SU-DHL-6 (cell line): Measurements from ENCODE around the gene PRR36.

Experiments
- H2AFZ ChIP-seq: fragments of 200-600 bp; sonication (generic); 2 replicates; pipeline ENCODE4 v1.6.1; 2014; ENCODE audit warnings: low read depth, mild to moderate bottlenecking, moderate library complexity, mixed read lengths, antibody characterized with exemption, low read length; ENCODE audit not compliant: severe bottlenecking
- H3F3A ChIP-seq: fragments of 200-600 bp; shearing (Covaris generic); 2 replicates; pipeline ENCODE4 v1.6.0; 2016; ENCODE audit warnings: antibody characterized with exemption, mild to moderate bottlenecking; ENCODE audit not compliant: insufficient read depth
- H3K27ac ChIP-seq: fragments of 200-600 bp; sonication (generic); 2 replicates; pipeline ENCODE4 v1.5.1; 2016; ENCODE audit warnings: low read depth, mild to moderate bottlenecking, low read length, moderate library complexity, mixed read lengths
- H3K27me3 ChIP-seq: fragments of 200-600 bp; sonication (generic), shearing (Covaris generic); 2 replicates; pipeline ENCODE4 v1.6.0; 2014; ENCODE audit warnings: mild to moderate bottlenecking, low read length
- H3K36me3 ChIP-seq: fragments of 200-600 bp; sonication (generic); 2 replicates; pipeline ENCODE4 v1.6.1; 2014; ENCODE audit warnings: mild to moderate bottlenecking, low read length, mixed read lengths
- H3K4me2 ChIP-seq: fragments of 300-600, 200-600 bp; shearing (Covaris generic), sonication (generic); 2 replicates; pipeline ENCODE4 v1.6.0; 2014; ENCODE audit warnings: low read length, low read depth, mild to moderate bottlenecking; ENCODE audit not compliant: poor library complexity, severe bottlenecking
- H3K4me3 ChIP-seq: fragments of 200-600 bp; sonication (generic); 2 replicates; pipeline ENCODE4 v1.5.1; 2014; ENCODE audit warnings: antibody characterized with exemption, low read length, mild to moderate bottlenecking, mixed read lengths; ENCODE audit not compliant: insufficient read depth, poor library complexity, severe bottlenecking
- H3K79me2 ChIP-seq: fragments of 200-600 bp; sonication (generic); 2 replicates; pipeline ENCODE4 v1.6.1; 2014; ENCODE audit warnings: mild to moderate bottlenecking, low read length, moderate library complexity; ENCODE audit not compliant: insufficient read depth
- H3K9ac ChIP-seq: fragments of 200-600 bp; sonication (generic); 2 replicates; pipeline ENCODE4 v1.7.0; 2014; ENCODE audit warnings: mild to moderate bottlenecking, low read length
- H3K9me2 ChIP-seq: fragments of 200-600 bp; sonication (generic); replicated peaks from 2 replicates; pipeline ENCODE4 v1.6.1; 2014; ENCODE audit warnings: low read length; ENCODE audit not compliant: insufficient read depth
- H3K9me3 ChIP-seq: fragments of 200-600 bp; sonication (generic); 2 replicates; pipeline ENCODE4 v1.6.1; 2014; ENCODE audit warnings: low read length, mixed read lengths; ENCODE audit not compliant: insufficient read depth
- H4K20me1 ChIP-seq: fragments of 200-600 bp; sonication (generic); 2 replicates; pipeline ENCODE4 v1.6.1; 2014; ENCODE audit warnings: low read depth, mild to moderate bottlenecking, antibody characterized with exemption, low read length, moderate library complexity, mixed read lengths
- EZH2phosphoT487 ChIP-seq: fragments of 200-600 bp; sonication (generic), shearing (Covaris generic); conservative IDR thresholded peaks from 2 replicates; pipeline ENCODE4 v1.6.1; 2018; ENCODE audit warnings: mild to moderate bottlenecking, antibody characterized with exemption, low read length, moderate library complexity, mixed read lengths
- TF ChIP-seq, protein P1 (sequence below): fragments of 200-600 bp; sonication (generic); IDR thresholded peaks from one replicate; pipeline ENCODE4 v1.5.1; 2017; ENCODE audit warnings: antibody characterized with exemption, mild to moderate bottlenecking, low read length, moderate library complexity; ENCODE audit not compliant: insufficient read depth, poor library complexity, severe bottlenecking

PRR36 gene

DNA sequence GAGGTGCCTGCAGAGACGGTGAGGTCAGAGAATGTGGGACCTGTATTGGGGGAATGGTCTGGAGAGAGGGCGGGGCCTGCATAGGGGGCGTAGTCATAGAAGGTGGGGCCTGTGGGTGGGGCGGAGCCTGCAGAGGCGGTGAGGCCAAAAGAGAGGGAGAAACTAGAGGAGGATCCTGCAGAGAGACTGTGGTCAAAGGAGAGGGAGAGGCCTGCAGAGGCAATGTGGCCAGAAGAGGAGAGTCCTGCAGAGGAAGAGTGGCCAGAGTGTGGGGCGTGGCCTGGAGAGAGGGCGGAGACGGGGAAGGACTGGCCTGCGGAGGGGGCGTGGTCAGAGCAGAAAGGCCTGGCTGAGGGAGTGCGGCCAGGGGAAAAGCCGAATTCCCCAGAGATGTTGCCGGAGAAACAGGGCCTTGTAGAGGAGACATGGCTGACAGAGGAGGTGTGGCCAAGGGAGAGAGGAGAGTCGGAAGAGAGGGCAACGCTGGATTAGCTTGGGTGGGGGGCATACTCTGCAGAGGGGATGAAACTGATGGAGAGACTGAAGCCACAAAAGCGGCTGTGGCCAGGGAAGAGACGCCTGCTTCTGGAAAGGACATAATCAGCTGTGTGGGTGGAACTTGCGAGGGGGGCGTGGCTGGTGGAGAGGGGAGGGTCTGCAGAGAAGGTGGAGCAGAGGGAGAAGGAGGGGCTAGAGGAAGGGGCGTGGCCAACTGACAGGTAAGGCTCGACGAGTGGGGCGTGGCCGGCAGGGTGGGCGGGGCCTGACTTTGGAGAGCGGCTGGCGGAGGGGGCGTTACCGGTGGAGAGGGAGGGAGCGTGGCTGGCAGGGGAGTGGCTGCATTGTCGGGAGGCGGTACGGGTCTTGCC is 2.5 kb downstream of the PRR36 start:
- peak overlapping the region; percentile 16 for H3K4me2 ChIP-seq
- H4K20me1 ChIP-seq: no peaks in the 10 kb centered on the region
- TF ChIP-seq, protein P1, sequence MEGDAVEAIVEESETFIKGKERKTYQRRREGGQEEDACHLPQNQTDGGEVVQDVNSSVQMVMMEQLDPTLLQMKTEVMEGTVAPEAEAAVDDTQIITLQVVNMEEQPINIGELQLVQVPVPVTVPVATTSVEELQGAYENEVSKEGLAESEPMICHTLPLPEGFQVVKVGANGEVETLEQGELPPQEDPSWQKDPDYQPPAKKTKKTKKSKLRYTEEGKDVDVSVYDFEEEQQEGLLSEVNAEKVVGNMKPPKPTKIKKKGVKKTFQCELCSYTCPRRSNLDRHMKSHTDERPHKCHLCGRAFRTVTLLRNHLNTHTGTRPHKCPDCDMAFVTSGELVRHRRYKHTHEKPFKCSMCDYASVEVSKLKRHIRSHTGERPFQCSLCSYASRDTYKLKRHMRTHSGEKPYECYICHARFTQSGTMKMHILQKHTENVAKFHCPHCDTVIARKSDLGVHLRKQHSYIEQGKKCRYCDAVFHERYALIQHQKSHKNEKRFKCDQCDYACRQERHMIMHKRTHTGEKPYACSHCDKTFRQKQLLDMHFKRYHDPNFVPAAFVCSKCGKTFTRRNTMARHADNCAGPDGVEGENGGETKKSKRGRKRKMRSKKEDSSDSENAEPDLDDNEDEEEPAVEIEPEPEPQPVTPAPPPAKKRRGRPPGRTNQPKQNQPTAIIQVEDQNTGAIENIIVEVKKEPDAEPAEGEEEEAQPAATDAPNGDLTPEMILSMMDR: no peak
- TF ChIP-seq EZH2phosphoT487: no peak
- no peak overlapping the region for H3K4me3 ChIP-seq
- H2AFZ ChIP-seq: no peak overlapping the region
- H3K79me2 ChIP-seq: no peaks in the 10 kb centered on the region
- H3K27me3 ChIP-seq: no peaks in the 10 kb centered on the region
- H3K9ac ChIP-seq: no peak overlapping the region
- H3K9me3 ChIP-seq: no peaks in the 10 kb centered on the region
- no peak overlapping the region for H3K27ac ChIP-seq
- no peaks in the 10 kb centered on the region for H3K36me3 ChIP-seq
- H3F3A ChIP-seq: peaks cover 11% of the 10 kb centered on the region
- H3K9me2 ChIP-seq: no peaks in the 10 kb centered on the region

GRCh38 chr19:7870571-7871436 is 3.4 kb downstream of the PRR36 start:
- no peak overlapping the region for H3K27ac ChIP-seq
- H3K36me3 ChIP-seq: no peaks in the 10 kb centered on the region
- no peaks in the 10 kb centered on the region for H4K20me1 ChIP-seq
- no peaks in the 10 kb centered on the region for H3K79me2 ChIP-seq
- H3K4me2 ChIP-seq: no peak overlapping the region
- no peaks in the 10 kb centered on the region for H3K27me3 ChIP-seq
- H3K9ac ChIP-seq: no peak overlapping the region
- H3K4me3 ChIP-seq: no peak overlapping the region
- no peaks in the 10 kb centered on the region for H3K9me3 ChIP-seq
- no peak for TF ChIP-seq EZH2phosphoT487
- TF ChIP-seq, protein P1: no peak
- H2AFZ ChIP-seq: no peak overlapping the region
- peaks cover 11% of the 10 kb centered on the region for H3F3A ChIP-seq
- H3K9me2 ChIP-seq: no peaks in the 10 kb centered on the region

GRCh38 chr19:7869910-7870511 is 4.2 kb downstream of the PRR36 start:
- Histone ChIP-seq H3K9ac (no peak overlapping the region), H3K4me3 (no peak overlapping the region), H3K79me2 (no peaks in the 10 kb centered on the region), H3K36me3 (no peaks in the 10 kb centered on the region), H3K27me3 (no peaks in the 10 kb centered on the region), H4K20me1 (no peaks in the 10 kb centered on the region), H3K9me3 (no peaks in the 10 kb centered on the region), H3K4me2 (no peak overlapping the region), H3K9me2 (no peaks in the 10 kb centered on the region), H3F3A (peaks cover 11% of the 10 kb centered on the region), H2AFZ (no peak overlapping the region), H3K27ac (no peak overlapping the region)
- TF ChIP-seq EZH2phosphoT487: no peak
- TF ChIP-seq, protein P1: no peak
